T47D (cell line): Measurements from ENCODE around the gene BZW2.
"Not testable (repeated sequence)": the region's sequence is repeated elsewhere in the genome, so short reads cannot be mapped to it uniquely, and the experiment has no call there.

Source experiments
- DNase-seq, 2 experiments: peaks; one replicate each; pipeline versions ENCODE4 v3.0.0 to v3.0.0-alpha.2; 2011 to 2012; ENCODE audit warnings: low read depth in 1 of 2, low spot score in 1 of 2
- JUND ChIP-seq: IDR thresholded peaks from 2 replicates; pipeline ENCODE4 v1.6.1; 2012; ENCODE audit warnings: low read depth
- in situ Hi-C: cut with HindIII; loops from 2 replicates; pipeline ENCODE4 v1.10.0; 2016; ENCODE audit warnings: low sequenced_read_pairs, low pct_unique_long_range_greater_than_20kb

BZW2 gene

DNA sequence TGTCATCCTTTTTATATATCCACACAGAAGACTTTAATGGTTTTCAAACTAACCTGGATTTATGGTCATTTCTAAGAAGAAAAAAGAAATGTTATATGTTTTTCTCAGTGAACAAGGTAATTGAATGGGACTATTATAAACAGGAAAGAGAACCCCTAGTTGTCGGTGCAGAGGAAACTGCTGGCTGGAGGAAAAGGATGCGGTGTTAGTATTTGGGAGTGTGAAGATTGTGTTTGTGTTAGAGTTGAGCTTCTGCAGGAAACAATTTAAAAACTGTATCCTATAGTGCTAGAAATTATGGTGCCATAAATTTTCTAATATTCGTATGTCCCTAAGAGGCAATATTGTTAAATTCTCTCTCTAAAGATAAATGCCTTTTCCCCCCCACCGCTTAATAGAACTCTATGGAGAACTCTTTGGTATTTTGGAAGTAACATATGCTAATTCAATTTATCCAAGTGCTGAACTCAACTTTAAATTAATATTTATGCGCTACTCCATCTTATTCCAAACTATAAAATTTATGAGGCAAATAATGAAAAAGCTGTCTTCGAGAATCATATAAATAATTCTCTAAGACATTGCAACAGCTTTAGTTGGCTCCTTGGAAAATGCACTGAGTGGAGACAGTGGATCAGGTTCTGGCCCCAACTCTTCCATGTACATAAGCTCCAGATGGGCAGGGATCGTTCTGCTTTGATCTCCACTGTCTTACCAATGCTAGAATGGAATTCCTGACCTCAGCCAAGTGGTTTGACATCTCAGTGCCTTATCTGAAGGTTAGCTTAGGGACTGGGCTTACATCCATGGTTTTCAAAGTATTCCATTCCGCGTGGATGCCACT is 5.6 kb downstream of the BZW2 start:
- no peak for DNase-seq
- in situ Hi-C loops: no loop called here
- no peak for TF ChIP-seq JUND

DNA sequence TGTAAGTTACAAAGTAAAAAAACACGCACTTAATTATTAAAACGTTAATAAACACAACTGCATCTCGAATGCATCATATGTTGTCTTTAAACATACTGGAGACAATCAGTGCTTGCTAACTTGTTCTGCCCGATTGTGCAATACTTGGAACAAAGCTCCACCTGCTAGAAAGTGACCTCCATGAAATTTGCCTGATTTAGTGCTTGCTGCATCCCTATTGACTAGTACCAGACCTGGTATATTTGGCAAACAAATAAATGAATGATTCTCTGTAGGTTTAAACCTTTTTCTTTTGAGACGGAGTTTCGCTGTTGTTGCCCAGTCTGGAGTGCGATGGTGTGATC is 6.2 kb downstream of the BZW2 start:
- no peak for TF ChIP-seq JUND
- no peak for DNase-seq
- in situ Hi-C loops: no loop called here

DNA sequence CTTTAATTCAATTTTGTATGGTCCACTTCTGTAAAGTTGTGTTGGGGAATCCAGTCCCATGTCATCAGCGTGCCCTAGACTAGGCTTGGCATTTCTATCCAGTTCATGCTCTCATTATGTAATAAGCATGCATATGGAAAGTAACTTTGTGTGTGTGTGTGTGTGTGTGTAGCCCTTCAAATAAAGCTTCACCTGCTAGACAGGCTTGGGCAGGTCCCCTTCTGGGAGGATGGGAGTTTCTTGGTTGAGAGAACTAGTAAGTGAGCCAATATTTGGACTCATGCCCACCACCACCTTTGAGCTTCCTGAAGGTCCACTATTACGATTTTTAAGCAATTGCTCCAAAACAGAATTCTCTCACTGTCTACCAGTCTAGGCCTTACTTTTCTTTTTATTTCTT is 6.9 kb downstream of the BZW2 start:
- in situ Hi-C loops: no loop called here
- DNase-seq: peak in 1 of 2 experiments; percentile 96
- TF ChIP-seq JUND: no peak

DNA sequence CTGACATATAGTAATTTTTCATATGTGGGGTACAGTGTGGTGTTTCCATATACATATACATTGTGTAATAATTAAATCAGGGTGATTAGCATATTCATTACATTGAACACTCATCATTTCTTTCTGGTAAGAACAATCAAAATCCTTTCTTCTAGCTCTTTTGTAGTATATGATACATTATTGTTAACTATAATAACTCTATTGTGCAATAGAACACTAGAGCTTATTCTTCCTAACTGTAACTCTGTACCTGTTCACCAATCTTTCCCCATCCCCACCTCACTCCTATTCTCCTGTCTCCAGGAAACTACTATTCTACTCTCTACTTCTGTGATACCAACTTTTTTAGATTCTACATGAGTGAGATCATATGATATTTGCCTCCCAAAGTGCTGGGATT is 9.4 kb downstream of the BZW2 start:
- TF ChIP-seq JUND: no peak
- no peak for DNase-seq
- in situ Hi-C loops: no loop called here

DNA sequence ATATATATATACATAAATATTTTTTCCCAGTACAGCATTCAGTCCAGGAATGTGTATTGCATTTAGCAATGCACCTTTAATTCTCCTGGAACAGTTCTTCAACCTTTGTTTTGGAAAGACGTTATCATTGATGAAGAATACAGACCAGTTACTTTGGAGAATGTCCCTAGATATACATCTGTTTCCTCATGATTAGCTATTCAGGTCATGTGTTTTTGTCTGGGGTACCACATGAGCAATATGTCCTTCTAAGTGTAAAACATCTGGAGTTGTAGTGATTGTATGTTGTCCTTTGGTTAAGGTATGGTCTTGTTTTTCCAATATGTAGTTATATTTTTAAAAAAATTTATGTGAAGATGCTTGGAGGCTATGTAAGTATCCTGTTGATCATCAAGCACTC is 10.2 kb downstream of the BZW2 start:
- no peak for DNase-seq
- TF ChIP-seq JUND: no peak
- in situ Hi-C loops: no loop called here

DNA sequence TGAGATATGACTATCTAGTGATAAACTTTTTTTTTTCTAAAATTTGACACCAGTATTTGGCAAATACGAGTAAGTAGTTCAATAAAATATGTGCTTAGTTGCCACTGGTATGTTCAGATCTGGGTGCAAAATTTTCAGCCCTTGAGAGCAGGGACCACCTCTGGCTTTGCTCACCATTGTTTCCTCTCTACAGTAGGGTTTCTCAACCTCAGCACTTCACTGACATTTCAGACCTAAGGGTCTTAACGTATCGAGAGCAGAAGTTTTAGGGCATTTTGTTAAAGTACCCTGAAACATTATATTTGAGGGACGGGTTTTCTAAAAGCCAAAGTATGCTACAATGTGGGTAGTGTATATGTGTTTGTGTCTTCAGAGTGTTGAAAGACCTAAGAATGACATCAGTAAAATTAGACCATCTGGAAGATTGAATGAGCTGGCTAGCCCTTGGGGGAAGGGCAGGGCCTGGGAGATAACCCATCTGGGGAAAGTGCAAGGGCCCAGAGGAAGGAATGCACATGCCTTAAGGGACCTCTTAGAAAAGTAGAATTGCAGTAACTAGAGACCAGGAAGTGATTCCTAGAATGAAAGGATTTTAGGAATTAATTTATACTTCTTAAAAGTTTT is 11.8 kb downstream of the BZW2 start:
- in situ Hi-C loops: no loop called here
- TF ChIP-seq JUND: no peak
- no peak for DNase-seq

DNA sequence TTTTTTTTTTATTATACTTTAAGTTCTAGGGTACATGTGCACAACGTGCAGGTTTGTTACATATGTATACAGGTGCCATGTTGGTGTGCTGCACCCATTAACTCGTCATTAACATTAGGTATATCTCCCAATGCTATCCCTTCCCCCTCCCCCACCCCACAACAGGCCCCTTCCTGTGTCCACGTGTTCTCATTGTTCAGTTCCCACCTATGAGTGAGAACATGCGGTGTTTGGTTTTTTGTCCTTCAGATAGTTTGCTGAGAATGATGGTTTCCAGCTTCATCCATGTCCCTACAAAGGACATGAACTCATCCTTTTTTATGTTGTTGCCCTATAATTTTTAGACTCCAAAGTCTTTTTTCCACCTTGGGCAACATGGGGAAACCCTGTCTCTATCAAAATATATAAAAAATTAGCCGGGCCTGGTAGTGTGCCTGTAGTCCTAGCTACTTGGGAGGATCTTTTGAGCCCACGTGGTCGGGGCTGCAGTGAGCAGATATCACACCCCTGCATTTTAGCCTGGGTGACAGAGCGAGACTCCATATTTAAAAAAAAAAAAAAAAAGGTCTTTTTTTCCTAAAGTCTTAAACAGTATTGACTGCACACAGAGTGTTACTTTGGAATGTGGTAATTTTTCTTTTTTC is 14.0 kb downstream of the BZW2 start:
- in situ Hi-C loops, DNase-seq: not testable (repeated sequence)

DNA sequence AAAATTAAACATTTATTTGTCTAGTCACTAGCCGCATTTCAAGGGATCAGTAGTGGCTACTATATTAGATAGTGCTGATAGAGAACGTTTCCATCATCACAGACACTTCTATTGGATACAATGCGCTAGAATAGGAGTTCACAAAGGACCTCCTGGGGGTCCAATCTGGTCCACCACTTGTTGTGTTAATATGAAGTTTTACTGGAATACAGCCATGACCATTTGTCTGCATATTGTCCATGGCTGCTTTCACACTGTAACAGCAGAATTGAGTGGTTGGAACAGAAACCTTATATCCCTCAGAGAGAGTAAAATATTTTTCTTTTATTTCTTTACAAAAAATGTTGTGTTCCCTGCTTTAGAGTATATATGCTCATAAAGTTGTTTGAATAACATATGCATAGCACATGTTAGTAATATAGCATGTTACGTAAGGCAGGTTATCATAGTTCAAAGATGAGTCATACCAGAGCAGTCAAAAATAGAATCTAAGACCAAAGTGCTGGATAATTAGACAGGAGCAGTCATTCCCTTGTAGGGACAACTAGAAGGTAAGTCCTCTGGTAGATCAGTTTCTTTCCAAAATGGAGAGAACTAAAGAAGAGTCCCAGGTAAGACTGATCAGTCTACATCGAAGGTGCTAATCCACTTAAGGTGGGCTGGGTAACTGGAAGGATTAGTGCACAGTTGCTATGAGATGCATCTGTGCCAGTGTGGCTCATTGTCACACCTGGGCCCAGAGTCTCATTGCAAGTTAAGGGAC is 14.9 kb downstream of the BZW2 start:
- TF ChIP-seq JUND: no peak
- no peak for DNase-seq
- in situ Hi-C loops: no loop called here

DNA sequence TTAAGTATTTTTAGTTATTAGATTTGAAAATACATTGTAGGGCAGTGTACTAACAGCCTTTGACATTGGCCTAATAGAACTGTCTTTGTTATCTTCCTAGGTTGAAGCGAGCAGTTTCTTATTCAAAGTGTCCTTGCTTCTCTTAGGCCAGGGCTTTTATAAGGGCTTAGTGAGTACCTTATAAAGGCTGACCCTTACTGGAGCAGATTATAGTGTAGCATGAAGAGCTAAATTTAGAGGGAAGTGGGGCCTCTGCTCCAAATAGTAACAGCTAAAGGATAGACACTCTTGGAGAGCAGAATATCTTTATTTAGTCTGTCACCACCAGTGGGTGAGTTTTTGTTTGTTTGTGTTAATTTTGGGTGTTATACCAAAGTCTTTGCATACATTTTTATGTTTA is 15.9 kb downstream of the BZW2 start:
- TF ChIP-seq JUND: no peak
- in situ Hi-C loops: no loop called here
- DNase-seq: no peak

DNA sequence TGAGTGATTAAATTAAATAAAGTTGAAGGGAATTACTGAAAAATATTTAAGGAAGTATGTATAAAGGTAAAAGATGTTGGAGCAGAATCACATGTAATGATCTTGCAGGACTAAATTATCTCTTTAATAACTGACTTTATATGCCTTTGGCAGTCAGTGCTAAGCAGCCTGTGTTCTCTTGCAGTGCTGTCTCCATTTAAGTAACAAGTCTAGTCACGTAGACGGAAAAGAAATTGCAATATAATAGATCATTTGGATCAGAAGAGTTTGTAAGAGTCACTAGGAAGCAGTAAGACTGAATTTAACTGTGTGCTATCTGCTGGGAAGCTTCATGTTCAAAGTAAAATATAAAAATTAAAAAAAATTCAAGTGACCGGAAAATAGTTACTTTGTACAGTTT is 21.4 kb downstream of the BZW2 start:
- in situ Hi-C loops: no loop called here
- no peak for TF ChIP-seq JUND
- DNase-seq: no peak

DNA sequence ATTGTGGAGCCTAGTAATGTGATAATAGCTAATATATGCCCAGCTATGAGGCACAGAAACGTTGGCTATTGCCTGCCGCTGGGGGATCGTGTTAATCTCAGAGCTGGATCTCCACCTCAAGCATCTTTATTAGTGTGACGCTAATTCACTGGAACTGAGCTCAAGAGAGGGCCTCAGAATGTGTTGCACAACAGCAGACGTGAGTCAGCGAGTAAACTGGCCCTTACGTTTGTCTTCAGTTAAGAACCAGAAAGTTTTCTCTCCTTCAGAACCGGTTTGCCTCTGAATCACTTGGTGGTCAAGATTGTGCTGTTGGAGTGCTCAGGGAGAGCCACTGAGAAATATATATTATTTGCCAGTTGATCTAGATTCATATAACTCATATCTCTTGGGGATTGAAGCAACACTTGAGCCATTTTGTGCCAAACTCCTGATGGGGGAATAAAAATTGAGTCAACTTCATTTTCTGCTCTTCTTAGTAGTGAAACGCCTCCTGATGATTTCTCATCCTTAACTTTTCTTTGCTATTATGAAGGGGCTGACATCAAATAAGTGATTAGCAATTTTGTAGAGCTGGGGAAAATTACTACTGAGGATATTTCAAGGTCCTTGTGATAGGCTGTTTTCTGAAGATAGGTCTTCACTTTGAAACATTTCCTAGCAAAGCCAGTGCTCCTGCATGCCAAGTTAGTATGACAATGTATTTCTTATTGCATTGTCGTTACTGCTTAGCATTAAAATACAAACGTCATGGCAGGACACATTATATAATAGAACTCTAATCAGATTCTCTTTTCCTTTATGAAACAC is 22.3 kb downstream of the BZW2 start:
- DNase-seq: peak; percentile 51 to 93
- in situ Hi-C loops: no loop called here
- TF ChIP-seq JUND: peak; percentile 74

DNA sequence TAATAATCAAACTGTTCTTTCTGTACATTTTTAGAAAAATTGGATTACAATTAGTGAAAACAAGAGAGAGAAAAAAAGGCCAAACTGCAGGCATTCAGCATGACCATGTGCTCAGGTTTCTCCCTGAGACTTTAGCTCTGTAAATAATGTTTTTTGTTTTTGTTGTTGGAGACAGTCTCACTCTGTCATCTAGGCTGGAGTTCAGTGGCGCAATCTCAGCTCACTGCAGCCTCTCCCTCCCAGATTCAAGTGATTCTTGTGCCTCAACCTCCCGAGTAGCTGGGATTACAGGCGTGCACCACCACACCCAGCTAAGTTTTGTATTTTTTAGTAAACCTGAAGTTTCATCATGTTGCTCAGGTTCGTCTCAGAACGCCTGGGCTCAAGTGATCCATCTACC is 23.0 kb downstream of the BZW2 start:
- no peak for TF ChIP-seq JUND
- in situ Hi-C loops: no loop called here
- DNase-seq: no peak
